ENCODE measurements around the gene CCNH. TPM values are rescaled to one million over a fixed set of nuclear protein-coding genes. Genes with fewer than 3 reads are reported as not detected.

The CCNH gene
- total and polyA plus RNA-seq, 11 donors, result 22.2 to 41.3 (median 27.9) TPM

GRCh38 chr5:87434461-87434860 lies 21.7 kb upstream of the CCNH start:
- H3K9me3 ChIP-seq, result peaks cover 0 to 5% (median 0%) of the 10 kb centered on the region in 12 donors
- TF ChIP-seq CTCF (IDR thresholded peaks at IDR 0.05) (no peak), POLR2A (IDR thresholded peaks at IDR 0.05) (no peak)
- no peaks in the 10 kb centered on the region for H3K36me3 ChIP-seq
- no peaks in the 10 kb centered on the region for H3K27me3 ChIP-seq
- intact Hi-C loops (cut with DNase I), result no loop called here
- H3K27ac ChIP-seq, result no peak overlapping the region
- DNase-seq, result no peak
- H3K4me3 ChIP-seq, result no peak overlapping the region
- WGBS, 4 donors, result 65 to 79% (median 69%) methylated on average over 1 of the region's 1 CpG
- no peak for ATAC-seq
- H3K4me1 ChIP-seq, result no peaks in the 10 kb centered on the region

DNA sequence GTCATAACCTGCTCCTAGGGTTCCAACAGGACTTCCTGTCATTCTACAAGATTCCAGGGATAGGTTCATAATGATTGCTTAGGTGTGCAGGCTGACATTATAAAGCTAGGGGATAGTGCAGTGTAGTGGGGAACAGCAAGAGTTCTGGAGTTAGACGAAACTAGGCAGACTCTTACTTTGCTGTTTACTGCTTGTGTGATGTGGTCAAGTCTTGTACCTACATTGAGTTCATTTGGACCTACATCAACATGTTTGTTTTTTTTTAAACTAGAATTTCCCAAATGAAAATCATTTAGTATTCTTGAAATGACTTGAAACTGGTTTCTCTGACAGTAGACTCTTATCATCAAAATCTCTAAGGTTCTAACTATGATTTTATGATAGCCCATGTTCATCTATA lies 21.2 kb upstream of the CCNH start:
- WGBS, 4 donors, result 66 to 87% (median 75%) methylated on average over 1 of the region's 1 CpG

GRCh38 chr5:87432460-87432859 lies 19.7 kb upstream of the CCNH start:
- WGBS, 4 donors, result 45 to 51% (median 49%) methylated on average over 2 of the region's 2 CpGs
- H3K4me1 ChIP-seq, result no peaks in the 10 kb centered on the region
- TF ChIP-seq POLR2A (IDR thresholded peaks at IDR 0.05) (no peak), CTCF (IDR thresholded peaks at IDR 0.05) (no peak)
- H3K27ac ChIP-seq, result no peak overlapping the region
- intact Hi-C loops (cut with DNase I), result no loop called here
- H3K27me3 ChIP-seq, result no peaks in the 10 kb centered on the region
- no peak for ATAC-seq
- no peak overlapping the region for H3K4me3 ChIP-seq
- H3K36me3 ChIP-seq, result no peaks in the 10 kb centered on the region
- no peaks in the 10 kb centered on the region for H3K9me3 ChIP-seq
- no peak for DNase-seq

More for the DNA sequence above, 21.2 kb upstream of the CCNH start:
- H3K27ac ChIP-seq, result no peak overlapping the region
- no peak for TF ChIP-seq CTCF (IDR thresholded peaks at IDR 0.05)
- no peak for TF ChIP-seq POLR2A (IDR thresholded peaks at IDR 0.05)
- no peaks in the 10 kb centered on the region for H3K36me3 ChIP-seq
- DNase-seq, result no peak
- H3K27me3 ChIP-seq, result no peaks in the 10 kb centered on the region
- H3K9me3 ChIP-seq, result no peaks in the 10 kb centered on the region
- no peaks in the 10 kb centered on the region for H3K4me1 ChIP-seq
- intact Hi-C loops (cut with DNase I), result no loop called here
- ATAC-seq, result no peak
- H3K4me3 ChIP-seq, result no peak overlapping the region

DNA sequence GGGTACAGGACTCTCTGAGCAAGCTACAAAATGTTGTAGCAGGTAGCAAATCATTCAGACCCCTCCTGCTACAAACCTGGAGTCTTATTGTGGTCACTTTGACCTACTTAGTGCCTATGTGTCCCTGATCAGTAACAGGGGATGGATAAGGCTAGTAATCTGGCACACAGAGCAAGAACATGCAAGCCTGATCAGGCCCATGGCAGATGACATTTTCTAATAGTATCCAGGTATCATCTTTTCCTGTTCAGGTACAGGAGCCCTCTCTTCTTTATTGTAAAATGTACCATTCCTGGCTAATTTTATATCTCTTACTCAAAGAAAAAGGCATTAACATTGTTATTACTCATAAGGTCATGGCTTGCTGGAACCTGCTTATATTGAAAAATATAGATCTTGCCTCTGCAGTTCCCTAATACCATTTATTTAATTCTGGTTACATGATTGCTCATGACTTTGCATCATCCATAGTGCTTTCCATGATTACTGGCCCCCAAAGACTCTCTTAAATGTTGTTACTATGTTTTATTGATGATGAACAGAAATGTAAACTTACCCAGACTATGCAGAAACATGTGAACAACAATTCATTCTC lies 18.2 kb upstream of the CCNH start:
- Histone ChIP-seq H3K9me3 (no peaks in the 10 kb centered on the region), H3K4me1 (no peaks in the 10 kb centered on the region), H3K27me3 (no peaks in the 10 kb centered on the region), H3K36me3 (no peaks in the 10 kb centered on the region), H3K4me3 (no peak overlapping the region), H3K27ac (no peak overlapping the region)
- intact Hi-C loops (cut with DNase I), result no loop called here
- TF ChIP-seq CTCF (IDR thresholded peaks at IDR 0.05) (no peak), POLR2A (IDR thresholded peaks at IDR 0.05) (no peak)
- DNase-seq (no peak), ATAC-seq (no peak)
